Erythroblast (primary cell): ENCODE data around the gene NES.

Experiments
- DNase-seq, 2 experiments: peaks; one replicate each; lab custom pipeline; 2025; lab: John Stamatoyannopoulos, UW
- GATA1 ChIP-seq: IDR thresholded peaks from 2 replicates; pipeline ENCODE4 v1.6.1; 2011; ENCODE audit warnings: low read depth, mild to moderate bottlenecking, control low read depth, low read length, moderate library complexity
- POLR2A ChIP-seq: IDR thresholded peaks from 2 replicates; pipeline ENCODE4 v1.6.1; 2011; ENCODE audit warnings: mild to moderate bottlenecking, low read length

Gene NES

GRCh38 chr1:156627313-156627880 lies 49.8 kb downstream of the NES start:
- TF ChIP-seq POLR2A, result no peak
- no peak for TF ChIP-seq GATA1
- DNase-seq, result peak; percentile 39 to 63

- no peak for DNase-seq
- TF ChIP-seq GATA1, result no peak
- TF ChIP-seq POLR2A, result no peak
These were observed 51.1 kb downstream of the NES start for GRCh38 chr1:156626079-156626438.

GRCh38 chr1:156625436-156626078 lies 51.6 kb downstream of the NES start:
- DNase-seq, result peak; percentile 44 to 72

GRCh38 chr1:156624814-156625435 lies 52.3 kb downstream of the NES start:
- no peak for DNase-seq
- TF ChIP-seq POLR2A, result no peak
- TF ChIP-seq GATA1, result no peak

More at GRCh38 chr1:156625436-156626078, 51.6 kb downstream of the NES start:
- no peak for TF ChIP-seq POLR2A
- TF ChIP-seq GATA1, result no peak

- TF ChIP-seq POLR2A (no peak), GATA1 (no peak)
- DNase-seq, result peak; percentile 37 to 40
These were observed 53.0 kb downstream of the NES start for GRCh38 chr1:156623946-156624813.

GRCh38 chr1:156622581-156623297 lies 54.5 kb downstream of the NES start:
- no peak for DNase-seq
- no peak for TF ChIP-seq POLR2A
- TF ChIP-seq GATA1, result no peak

GRCh38 chr1:156619582-156619955 lies 57.6 kb downstream of the NES start:
- DNase-seq, result no peak
- TF ChIP-seq GATA1, result no peak
- no peak for TF ChIP-seq POLR2A

- DNase-seq, result peak in 1 of 2 experiments; percentile 15
- TF ChIP-seq GATA1 (no peak), POLR2A (no peak)
These were observed 58.2 kb downstream of the NES start, which contains the start of gene HAPLN2 for GRCh38 chr1:156618853-156619581. Gene HAPLN2, plus strand, starts transcription at chr1:156619415. Its CDS starts 4,076 bp downstream, at chr1:156623491.
